SIG-M5 (cell line): ENCODE data around the gene LMO7.

Experiments used
- DNase-seq: peaks from one replicate; lab custom pipeline; 2025; lab: John Stamatoyannopoulos, UW

LMO7 gene

GRCh38 chr13:75843991-75844390 lies 207.9 kb downstream of the LMO7 start:
- DNase-seq: no peak

- no peak for DNase-seq
Observed at GRCh38 chr13:75847588-75847987, 211.5 kb downstream of the LMO7 start.

- no peak for DNase-seq
Observed at GRCh38 chr13:75850916-75851315, 214.8 kb downstream of the LMO7 start.

GRCh38 chr13:75855216-75855615 lies 219.1 kb downstream of the LMO7 start:
- DNase-seq: no peak

- DNase-seq: no peak
Observed at GRCh38 chr13:75855847-75856246, 219.7 kb downstream of the LMO7 start.

- no peak for DNase-seq
Observed at GRCh38 chr13:75857291-75857690, 221.2 kb downstream of the LMO7 start.

GRCh38 chr13:75860935-75861334 lies 224.8 kb downstream of the LMO7 start:
- DNase-seq: no peak

- DNase-seq: no peak
Observed at GRCh38 chr13:75861786-75862185, 225.7 kb downstream of the LMO7 start.

- no peak for DNase-seq
Observed at GRCh38 chr13:75864718-75865117, 228.6 kb downstream of the LMO7 start.

GRCh38 chr13:75867379-75868117 lies 231.4 kb downstream of the LMO7 start:
- no peak for DNase-seq

GRCh38 chr13:75869981-75870380 lies 233.9 kb downstream of the LMO7 start:
- DNase-seq: no peak

- DNase-seq: no peak
Observed at GRCh38 chr13:75870397-75870903, 234.3 kb downstream of the LMO7 start.

- no peak for DNase-seq
Observed at GRCh38 chr13:75871059-75871458, 234.9 kb downstream of the LMO7 start.

- DNase-seq: no peak
Observed at GRCh38 chr13:75872980-75873379, 236.8 kb downstream of the LMO7 start.

GRCh38 chr13:75873494-75873893 lies 237.4 kb downstream of the LMO7 start:
- no peak for DNase-seq

- no peak for DNase-seq
Observed at GRCh38 chr13:75875450-75875849, 239.3 kb downstream of the LMO7 start.

- peak; percentile 20 for DNase-seq
Observed at GRCh38 chr13:75876142-75877050, 240.3 kb downstream of the LMO7 start.

- no peak for DNase-seq
Observed at GRCh38 chr13:75877071-75877470, 240.9 kb downstream of the LMO7 start.

GRCh38 chr13:75879656-75880055 lies 243.5 kb downstream of the LMO7 start:
- no peak for DNase-seq

- DNase-seq: no peak
Observed at GRCh38 chr13:75881109-75881775, 245.1 kb downstream of the LMO7 start.

GRCh38 chr13:75882261-75882660 lies 246.1 kb downstream of the LMO7 start:
- DNase-seq: no peak

GRCh38 chr13:75889427-75889826 lies 253.3 kb downstream of the LMO7 start:
- no peak for DNase-seq
